ENCODE measurements around the gene STK32A. TPM values are rescaled to one million over a fixed set of nuclear protein-coding genes. Genes with fewer than 3 reads are reported as not detected.

STK32A gene
- total RNA-seq, 2 donors from 2014 or later: 0.64 to 12.9 TPM

DNA sequence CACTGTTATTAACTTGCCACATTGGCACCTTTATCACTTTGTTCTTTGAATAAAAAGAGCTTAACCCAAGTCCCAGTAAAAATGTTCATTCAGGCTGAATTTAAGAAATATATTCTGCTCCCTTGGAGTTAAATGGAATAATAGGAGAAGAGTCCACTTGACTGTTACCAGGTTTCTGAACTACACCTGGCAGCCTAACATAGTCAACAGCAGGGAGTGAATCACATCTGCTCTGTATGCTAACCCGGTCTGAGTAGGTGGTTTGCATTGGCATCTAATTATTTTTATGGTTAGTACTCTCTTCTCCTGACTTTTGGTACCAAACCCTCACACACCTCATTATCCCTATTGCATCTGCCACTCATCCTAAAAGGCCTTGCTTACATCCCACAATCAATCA lies 86.7 kb downstream of the STK32A start:
- 33% methylated on average over 1 of the region's 1 CpG for WGBS
- no peak for DNase-seq (ENCODE audit: low spot score)
- Histone ChIP-seq H3K9me3 (no peaks in the 10 kb centered on the region), H3K27me3 (replicated peaks; ENCODE audit: insufficient read depth) (no peaks in the 10 kb centered on the region), H3K36me3 (no peaks in the 10 kb centered on the region), H3K4me1 (replicated peaks) (no peaks in the 10 kb centered on the region), H3K27ac (no peak overlapping the region), H3K4me3 (no peak overlapping the region)
- intact Hi-C loops (cut with DNase I): no loop called here
- no peak for TF ChIP-seq POLR2A (IDR thresholded peaks at IDR 0.05)
- TF ChIP-seq POLR2AphosphoS5 (IDR thresholded peaks at IDR 0.05): no peak
- TF ChIP-seq, protein P1, sequence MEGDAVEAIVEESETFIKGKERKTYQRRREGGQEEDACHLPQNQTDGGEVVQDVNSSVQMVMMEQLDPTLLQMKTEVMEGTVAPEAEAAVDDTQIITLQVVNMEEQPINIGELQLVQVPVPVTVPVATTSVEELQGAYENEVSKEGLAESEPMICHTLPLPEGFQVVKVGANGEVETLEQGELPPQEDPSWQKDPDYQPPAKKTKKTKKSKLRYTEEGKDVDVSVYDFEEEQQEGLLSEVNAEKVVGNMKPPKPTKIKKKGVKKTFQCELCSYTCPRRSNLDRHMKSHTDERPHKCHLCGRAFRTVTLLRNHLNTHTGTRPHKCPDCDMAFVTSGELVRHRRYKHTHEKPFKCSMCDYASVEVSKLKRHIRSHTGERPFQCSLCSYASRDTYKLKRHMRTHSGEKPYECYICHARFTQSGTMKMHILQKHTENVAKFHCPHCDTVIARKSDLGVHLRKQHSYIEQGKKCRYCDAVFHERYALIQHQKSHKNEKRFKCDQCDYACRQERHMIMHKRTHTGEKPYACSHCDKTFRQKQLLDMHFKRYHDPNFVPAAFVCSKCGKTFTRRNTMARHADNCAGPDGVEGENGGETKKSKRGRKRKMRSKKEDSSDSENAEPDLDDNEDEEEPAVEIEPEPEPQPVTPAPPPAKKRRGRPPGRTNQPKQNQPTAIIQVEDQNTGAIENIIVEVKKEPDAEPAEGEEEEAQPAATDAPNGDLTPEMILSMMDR (IDR thresholded peaks at IDR 0.05): no peak

DNA sequence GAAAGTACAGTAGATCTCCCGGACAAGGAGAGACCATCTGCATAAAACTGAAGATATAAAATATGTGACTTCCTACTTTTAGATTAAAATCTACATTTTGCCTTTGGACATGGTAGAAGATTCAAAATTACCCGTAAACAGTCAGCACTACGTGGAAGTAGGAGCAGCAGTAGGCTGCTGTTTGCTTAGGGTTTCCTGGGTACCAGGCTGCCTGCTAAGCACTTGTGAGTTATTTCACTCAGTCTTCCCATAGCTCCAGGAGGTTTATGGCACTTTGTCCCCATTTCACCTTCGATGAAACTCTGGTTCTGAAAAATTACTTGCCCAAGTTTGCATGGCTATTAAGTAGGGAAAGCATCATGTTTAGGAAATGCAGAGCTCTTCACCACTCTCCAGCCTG lies 92.6 kb downstream of the STK32A start:
- Histone ChIP-seq H3K4me3 (no peak overlapping the region), H3K27me3 (replicated peaks; ENCODE audit: insufficient read depth) (no peaks in the 10 kb centered on the region), H3K4me1 (replicated peaks) (no peaks in the 10 kb centered on the region), H3K27ac (no peak overlapping the region), H3K9me3 (no peaks in the 10 kb centered on the region), H3K36me3 (no peaks in the 10 kb centered on the region)
- 46% methylated on average over 4 of the region's 4 CpGs for WGBS
- intact Hi-C loops (cut with DNase I): no loop called here
- TF ChIP-seq POLR2AphosphoS5 (IDR thresholded peaks at IDR 0.05) (no peak), POLR2A (IDR thresholded peaks at IDR 0.05) (no peak)
- TF ChIP-seq, protein P1 (IDR thresholded peaks at IDR 0.05): no peak
- DNase-seq (ENCODE audit: low spot score): no peak

GRCh38 chr5:147327905-147328304 lies 93.1 kb downstream of the STK32A start:
- Histone ChIP-seq H3K36me3 (no peaks in the 10 kb centered on the region), H3K27me3 (replicated peaks; ENCODE audit: insufficient read depth) (no peaks in the 10 kb centered on the region), H3K4me1 (replicated peaks) (no peaks in the 10 kb centered on the region), H3K27ac (no peak overlapping the region), H3K4me3 (no peak overlapping the region), H3K9me3 (no peaks in the 10 kb centered on the region)
- intact Hi-C loops (cut with DNase I): no loop called here
- 86% methylated on average over 2 of the region's 2 CpGs for WGBS
- TF ChIP-seq POLR2A (IDR thresholded peaks at IDR 0.05): no peak
- no peak for TF ChIP-seq POLR2AphosphoS5 (IDR thresholded peaks at IDR 0.05)
- TF ChIP-seq, protein P1 (IDR thresholded peaks at IDR 0.05): no peak
- DNase-seq (ENCODE audit: low spot score): no peak

DNA sequence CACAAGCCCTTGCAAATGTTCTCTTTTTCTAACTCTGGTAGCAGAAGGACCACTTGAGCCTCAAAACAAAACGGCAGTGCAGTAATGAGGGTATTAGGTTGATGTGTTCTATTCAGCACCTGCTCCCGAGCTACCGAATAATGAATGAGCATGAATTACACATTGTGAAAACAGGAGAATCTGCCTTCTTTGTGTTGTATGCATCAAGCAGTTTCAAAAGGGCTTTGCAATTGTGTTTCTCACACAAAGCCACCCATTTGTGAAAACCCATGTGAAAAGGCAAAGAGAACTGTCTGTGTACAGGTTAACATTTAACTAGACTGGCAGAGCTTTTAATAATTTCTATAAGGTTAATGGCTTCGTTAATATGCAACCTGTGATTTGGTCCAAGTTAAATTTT lies 97.8 kb downstream of the STK32A start:
- no peaks in the 10 kb centered on the region for H3K27me3 ChIP-seq (replicated peaks; ENCODE audit: insufficient read depth)
- no peak for TF ChIP-seq POLR2A (IDR thresholded peaks at IDR 0.05)
- TF ChIP-seq, protein P1 (IDR thresholded peaks at IDR 0.05): no peak
- no peak for TF ChIP-seq POLR2AphosphoS5 (IDR thresholded peaks at IDR 0.05)
- no peaks in the 10 kb centered on the region for H3K4me1 ChIP-seq (replicated peaks)
- H3K36me3 ChIP-seq: no peaks in the 10 kb centered on the region
- DNase-seq (ENCODE audit: low spot score): no peak
- H3K4me3 ChIP-seq: no peak overlapping the region
- intact Hi-C loops (cut with DNase I): no loop called here
- no peaks in the 10 kb centered on the region for H3K9me3 ChIP-seq
- 66% methylated on average over 4 of the region's 4 CpGs for WGBS
- no peak overlapping the region for H3K27ac ChIP-seq

DNA sequence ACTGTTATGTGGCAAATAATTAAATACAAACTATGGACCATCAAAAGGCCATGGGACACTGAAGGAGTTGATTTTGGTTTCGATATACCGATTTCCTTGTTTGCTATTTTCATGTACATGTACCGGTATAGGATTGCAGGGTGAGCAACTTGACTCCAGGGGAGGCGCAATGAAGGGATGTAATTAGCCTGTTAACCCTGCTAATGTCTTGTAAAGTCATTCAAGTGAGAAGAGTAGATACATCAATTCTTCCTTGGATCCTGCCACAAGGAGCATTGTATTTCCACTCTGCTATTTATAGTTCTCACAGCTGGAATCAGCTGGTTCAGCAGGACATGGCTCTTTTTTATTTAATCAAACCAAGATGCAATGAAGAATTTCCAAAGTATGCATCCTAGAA lies 102.0 kb downstream of the STK32A start:
- H3K4me1 ChIP-seq (replicated peaks): no peaks in the 10 kb centered on the region
- no peaks in the 10 kb centered on the region for H3K36me3 ChIP-seq
- no peak overlapping the region for H3K4me3 ChIP-seq
- no peak overlapping the region for H3K27ac ChIP-seq
- no peak for DNase-seq (ENCODE audit: low spot score)
- 28% methylated on average over 4 of the region's 4 CpGs for WGBS
- TF ChIP-seq, protein P1 (IDR thresholded peaks at IDR 0.05): no peak
- TF ChIP-seq POLR2A (IDR thresholded peaks at IDR 0.05): no peak
- no peak for TF ChIP-seq POLR2AphosphoS5 (IDR thresholded peaks at IDR 0.05)
- intact Hi-C loops (cut with DNase I): no loop called here
- no peaks in the 10 kb centered on the region for H3K27me3 ChIP-seq (replicated peaks; ENCODE audit: insufficient read depth)
- no peaks in the 10 kb centered on the region for H3K9me3 ChIP-seq
